Loucy (cell line): ENCODE measurements around the gene CLSTN2.

Experiments
- EZH2phosphoT487 ChIP-seq: fragments of 200-600 bp; IDR thresholded peaks from 2 replicates; pipeline ENCODE4 v1.6.1; 2018; ENCODE audit warnings: antibody characterized with exemption, mild to moderate bottlenecking, moderate library complexity, borderline replicate concordance
- TF ChIP-seq, protein P1 (sequence below): fragments of 200-600 bp; sonication (generic); conservative IDR thresholded peaks from 2 replicates; pipeline ENCODE4 v1.5.1; 2014; ENCODE audit warnings: mild to moderate bottlenecking, antibody characterized with exemption, low read length

DNA sequence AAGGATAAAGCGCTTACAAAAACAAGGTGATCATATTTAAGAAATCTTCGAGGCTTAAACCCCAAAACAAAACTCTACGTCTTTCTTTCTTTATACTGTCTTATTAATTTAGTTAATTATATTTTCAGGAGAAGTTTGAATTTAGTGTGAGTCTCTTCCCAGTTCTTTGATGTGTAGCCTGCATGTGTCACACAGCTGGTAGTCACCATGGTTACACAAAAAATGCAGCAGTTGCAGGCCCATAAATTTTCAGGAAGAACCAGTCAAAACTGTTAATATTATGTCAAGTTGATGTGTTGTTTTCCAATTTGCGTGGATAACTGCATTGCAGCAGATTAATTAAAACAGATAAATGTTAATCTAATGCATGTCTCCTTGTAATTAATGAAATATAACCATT is 10.4 kb downstream of the CLSTN2 start:
- TF ChIP-seq, protein P1, sequence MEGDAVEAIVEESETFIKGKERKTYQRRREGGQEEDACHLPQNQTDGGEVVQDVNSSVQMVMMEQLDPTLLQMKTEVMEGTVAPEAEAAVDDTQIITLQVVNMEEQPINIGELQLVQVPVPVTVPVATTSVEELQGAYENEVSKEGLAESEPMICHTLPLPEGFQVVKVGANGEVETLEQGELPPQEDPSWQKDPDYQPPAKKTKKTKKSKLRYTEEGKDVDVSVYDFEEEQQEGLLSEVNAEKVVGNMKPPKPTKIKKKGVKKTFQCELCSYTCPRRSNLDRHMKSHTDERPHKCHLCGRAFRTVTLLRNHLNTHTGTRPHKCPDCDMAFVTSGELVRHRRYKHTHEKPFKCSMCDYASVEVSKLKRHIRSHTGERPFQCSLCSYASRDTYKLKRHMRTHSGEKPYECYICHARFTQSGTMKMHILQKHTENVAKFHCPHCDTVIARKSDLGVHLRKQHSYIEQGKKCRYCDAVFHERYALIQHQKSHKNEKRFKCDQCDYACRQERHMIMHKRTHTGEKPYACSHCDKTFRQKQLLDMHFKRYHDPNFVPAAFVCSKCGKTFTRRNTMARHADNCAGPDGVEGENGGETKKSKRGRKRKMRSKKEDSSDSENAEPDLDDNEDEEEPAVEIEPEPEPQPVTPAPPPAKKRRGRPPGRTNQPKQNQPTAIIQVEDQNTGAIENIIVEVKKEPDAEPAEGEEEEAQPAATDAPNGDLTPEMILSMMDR, result no peak
- TF ChIP-seq EZH2phosphoT487, result no peak
